Activated naive CD8-positive, alpha-beta T cell treated with anti-CD3 and anti-CD28 coated beads, Interleukin-2, amount 50 U/mL, for 24 hours (primary cell): ENCODE measurements around the gene SPI1.

ENCODE experiments used
- ATAC-seq: fragments of 150-1000 bp; cut with Tn5 transposase; one replicate; pipeline ENCODE4 v1.10.0; 2021
- DNase-seq: peaks from one replicate; pipeline ENCODE4 v3.0.0; 2021
- H3K27ac Mint-ChIP-seq: one replicate; pipeline ENCODE4 v1.8.0; 2021; ENCODE audit warnings: mild to moderate bottlenecking, mixed read lengths
- H3K27me3 Mint-ChIP-seq: one replicate; pipeline ENCODE4 v1.8.0; 2021; ENCODE audit warnings: mixed read lengths
- H3K36me3 Mint-ChIP-seq: one replicate; pipeline ENCODE4 v1.8.0; 2021; ENCODE audit warnings: low read depth, mixed read lengths
- H3K4me1 Mint-ChIP-seq: one replicate; pipeline ENCODE4 v1.8.0; 2021; ENCODE audit warnings: mixed read lengths
- H3K4me3 Mint-ChIP-seq: one replicate; pipeline ENCODE4 v1.8.0; 2021; ENCODE audit warnings: mild to moderate bottlenecking, moderate library complexity, mixed read lengths
- H3K9me3 Mint-ChIP-seq: one replicate; pipeline ENCODE4 v1.8.0; 2021; ENCODE audit warnings: mixed read lengths

The SPI1 gene

GRCh38 chr11:47360341-47360740, 18.0 kb downstream of the SPI1 start:
- no peaks in the 10 kb centered on the region for H3K36me3 Mint-ChIP-seq
- H3K27me3 Mint-ChIP-seq: no peaks in the 10 kb centered on the region
- H3K4me1 Mint-ChIP-seq: peaks cover 18% of the 10 kb centered on the region
- H3K4me3 Mint-ChIP-seq: no peak overlapping the region
- no peak for DNase-seq
- no peak for ATAC-seq
- H3K9me3 Mint-ChIP-seq: no peaks in the 10 kb centered on the region
- H3K27ac Mint-ChIP-seq: no peak overlapping the region

- Mint-ChIP-seq H3K4me3 (no peak overlapping the region), H3K9me3 (no peaks in the 10 kb centered on the region), H3K4me1 (peaks cover 18% of the 10 kb centered on the region), H3K36me3 (no peaks in the 10 kb centered on the region), H3K27me3 (no peaks in the 10 kb centered on the region), H3K27ac (no peak overlapping the region)
- ATAC-seq (peak; percentile 18), DNase-seq (peak; percentile 9)
Observed at GRCh38 chr11:47359586-47359985, 18.8 kb downstream of the SPI1 start.

- Mint-ChIP-seq H3K27me3 (no peaks in the 10 kb centered on the region), H3K27ac (no peak overlapping the region), H3K36me3 (no peaks in the 10 kb centered on the region), H3K4me3 (no peak overlapping the region), H3K9me3 (no peaks in the 10 kb centered on the region), H3K4me1 (peaks cover 18% of the 10 kb centered on the region)
- DNase-seq (no peak), ATAC-seq (no peak)
Observed at GRCh38 chr11:47359162-47359561, 19.2 kb downstream of the SPI1 start.

GRCh38 chr11:47358731-47359051, 19.7 kb downstream of the SPI1 start:
- no peak for ATAC-seq

GRCh38 chr11:47357985-47358730, 20.2 kb downstream of the SPI1 start:
- DNase-seq (no peak), ATAC-seq (no peak)
- Mint-ChIP-seq H3K4me1 (peaks cover 18% of the 10 kb centered on the region), H3K36me3 (no peaks in the 10 kb centered on the region), H3K27me3 (no peaks in the 10 kb centered on the region), H3K27ac (no peak overlapping the region), H3K4me3 (no peak overlapping the region), H3K9me3 (no peaks in the 10 kb centered on the region)

More at GRCh38 chr11:47358731-47359051, 19.7 kb downstream of the SPI1 start:
- Mint-ChIP-seq H3K4me1 (peaks cover 18% of the 10 kb centered on the region), H3K36me3 (no peaks in the 10 kb centered on the region), H3K4me3 (no peak overlapping the region), H3K27ac (no peak overlapping the region), H3K27me3 (no peaks in the 10 kb centered on the region), H3K9me3 (no peaks in the 10 kb centered on the region)
- no peak for DNase-seq

- no peak overlapping the region for H3K4me3 Mint-ChIP-seq
- H3K36me3 Mint-ChIP-seq: no peaks in the 10 kb centered on the region
Observed at GRCh38 chr11:47356998-47357329, 21.4 kb downstream of the SPI1 start.

DNA sequence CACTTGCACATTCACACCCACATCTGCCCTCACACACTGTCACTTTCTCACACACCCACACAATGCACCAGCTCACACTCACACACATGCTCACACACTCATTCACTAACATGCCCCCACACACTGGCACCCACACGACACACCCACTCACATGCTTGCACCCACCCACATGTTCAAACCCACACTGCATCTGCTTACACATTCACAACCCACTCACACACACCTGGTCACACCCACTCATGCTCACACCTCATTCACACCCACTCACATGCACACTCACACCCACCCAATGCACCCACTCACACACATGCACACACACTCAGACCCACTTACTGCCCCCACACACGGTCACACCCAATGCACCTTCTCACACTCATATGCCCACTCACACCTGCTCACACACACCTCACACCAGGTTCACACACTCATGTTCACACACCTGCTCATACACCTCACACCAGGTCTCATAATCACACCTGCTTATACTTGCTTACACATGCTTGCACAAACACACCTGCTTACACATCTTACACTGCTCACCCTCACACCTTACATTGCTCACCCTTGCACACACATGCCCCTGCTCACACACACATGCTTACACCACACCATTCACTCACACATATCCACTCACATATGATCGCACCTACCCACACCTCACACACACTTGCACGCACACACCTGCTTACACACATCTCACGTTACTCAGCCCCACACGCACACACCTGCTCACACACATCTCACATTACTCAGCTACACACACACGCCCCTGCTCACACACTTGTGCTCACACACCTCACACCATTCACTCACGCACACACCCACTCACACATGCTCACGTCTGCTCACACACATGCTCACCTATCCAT, 22.0 kb downstream of the SPI1 start:
- H3K27ac Mint-ChIP-seq: no peak overlapping the region
- H3K27me3 Mint-ChIP-seq: no peaks in the 10 kb centered on the region
- H3K9me3 Mint-ChIP-seq: no peaks in the 10 kb centered on the region
- H3K4me1 Mint-ChIP-seq: peaks cover 16% of the 10 kb centered on the region
- DNase-seq (no peak), ATAC-seq (no peak)
- no peaks in the 10 kb centered on the region for H3K36me3 Mint-ChIP-seq
- no peak overlapping the region for H3K4me3 Mint-ChIP-seq

More at GRCh38 chr11:47356998-47357329, 21.4 kb downstream of the SPI1 start:
- H3K27ac Mint-ChIP-seq: no peak overlapping the region
- H3K27me3 Mint-ChIP-seq: no peaks in the 10 kb centered on the region
- ATAC-seq (no peak), DNase-seq (no peak)
- H3K9me3 Mint-ChIP-seq: no peaks in the 10 kb centered on the region
- peaks cover 18% of the 10 kb centered on the region for H3K4me1 Mint-ChIP-seq

DNA sequence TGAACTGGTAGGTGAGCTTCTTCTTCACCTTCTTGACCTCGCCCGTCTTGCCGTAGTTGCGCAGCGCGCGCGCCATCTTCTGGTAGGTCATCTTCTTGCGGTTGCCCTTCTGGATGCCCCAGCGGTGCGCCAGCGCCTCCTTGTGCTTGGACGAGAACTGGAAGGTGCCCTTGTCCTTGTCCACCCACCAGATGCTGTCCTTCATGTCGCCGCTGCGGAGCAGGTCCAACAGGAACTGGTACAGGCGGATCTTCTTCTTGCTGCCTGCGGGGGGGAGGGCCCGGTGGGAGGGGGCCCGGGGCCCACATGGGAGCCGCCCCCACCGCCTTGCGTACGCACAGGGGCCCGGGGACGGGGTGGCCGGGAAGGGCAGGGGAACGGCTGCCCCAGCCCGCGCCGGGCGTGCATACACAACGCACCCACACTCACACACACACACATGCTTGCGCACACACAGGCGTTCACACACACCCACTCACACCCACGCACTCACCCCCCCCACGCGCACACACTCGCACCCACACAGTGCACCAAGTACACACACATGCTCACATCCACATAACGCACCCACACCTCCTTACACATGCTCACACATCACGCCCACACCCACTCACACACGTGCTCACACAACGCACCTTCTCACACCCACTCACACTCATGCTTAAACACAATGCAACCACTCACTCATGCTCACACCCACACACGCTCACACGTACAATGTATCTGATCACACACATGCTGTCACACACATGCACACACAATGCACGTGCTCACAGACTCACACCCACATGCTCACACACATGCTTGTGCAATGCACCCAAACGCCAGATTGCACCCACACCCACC, 22.8 kb downstream of the SPI1 start:
- Mint-ChIP-seq H3K4me1 (peaks cover 13% of the 10 kb centered on the region), H3K36me3 (no peaks in the 10 kb centered on the region), H3K4me3 (no peak overlapping the region), H3K27me3 (no peaks in the 10 kb centered on the region), H3K27ac (no peak overlapping the region), H3K9me3 (no peaks in the 10 kb centered on the region)
- DNase-seq: peak; percentile 64
- ATAC-seq: no peak

GRCh38 chr11:47354913-47355282, 23.4 kb downstream of the SPI1 start:
- DNase-seq: no peak

DNA sequence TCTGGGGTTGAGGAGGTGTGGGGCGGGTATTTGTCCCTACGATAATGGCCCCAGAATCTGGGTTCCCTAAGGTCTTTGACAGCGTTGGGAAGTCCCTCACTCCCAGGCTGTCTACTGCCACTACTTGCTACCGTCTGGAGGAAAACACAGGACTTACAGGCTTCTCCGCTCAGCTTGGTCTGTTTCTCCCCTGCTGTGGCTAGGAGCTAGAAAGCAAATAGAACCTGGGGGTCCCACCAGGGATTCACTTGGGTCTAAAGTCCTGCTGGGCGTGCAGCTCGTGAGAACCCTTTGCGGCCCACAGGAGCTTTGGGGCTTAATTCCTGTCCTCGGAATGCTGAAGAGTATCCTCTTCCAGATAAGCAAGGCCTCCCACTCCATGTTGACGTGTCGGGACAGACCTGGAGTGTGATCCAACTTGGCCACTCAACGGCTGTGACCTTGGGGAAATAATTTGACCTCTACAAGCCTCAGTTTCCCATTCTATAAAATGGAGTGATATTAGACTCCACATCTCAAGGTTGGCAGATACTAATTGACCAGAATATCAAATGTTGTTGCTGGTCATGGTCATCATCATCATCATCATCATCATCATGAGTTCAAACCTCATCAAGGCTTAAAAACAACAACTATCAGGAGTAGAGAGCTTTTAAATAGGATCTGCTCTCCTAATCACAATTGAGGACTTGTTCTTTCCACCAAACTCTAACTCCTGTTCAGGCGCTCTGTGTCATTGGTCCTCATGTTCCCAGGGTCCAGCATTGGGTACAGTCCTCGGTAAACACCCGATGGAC, 24.2 kb downstream of the SPI1 start:
- DNase-seq: no peak
- no peak overlapping the region for H3K4me3 Mint-ChIP-seq
- H3K27me3 Mint-ChIP-seq: no peaks in the 10 kb centered on the region
- peaks cover 1% of the 10 kb centered on the region for H3K4me1 Mint-ChIP-seq
- no peak for ATAC-seq
- H3K27ac Mint-ChIP-seq: no peak overlapping the region
- H3K9me3 Mint-ChIP-seq: no peaks in the 10 kb centered on the region
- no peaks in the 10 kb centered on the region for H3K36me3 Mint-ChIP-seq

More at GRCh38 chr11:47354913-47355282, 23.4 kb downstream of the SPI1 start:
- H3K4me1 Mint-ChIP-seq: peaks cover 8% of the 10 kb centered on the region
- H3K27me3 Mint-ChIP-seq: no peaks in the 10 kb centered on the region
- H3K36me3 Mint-ChIP-seq: no peaks in the 10 kb centered on the region
- no peaks in the 10 kb centered on the region for H3K9me3 Mint-ChIP-seq
- no peak overlapping the region for H3K4me3 Mint-ChIP-seq
- no peak for ATAC-seq
- no peak overlapping the region for H3K27ac Mint-ChIP-seq

- DNase-seq (no peak), ATAC-seq (no peak)
- Mint-ChIP-seq H3K4me3 (no peak within 1 kb of the TSS), H3K27ac (no peak within 1 kb of the TSS), H3K4me1 (no peaks in the 10 kb centered on the region), H3K9me3 (no peaks in the 10 kb centered on the region), H3K36me3 (no peaks in the 10 kb centered on the region), H3K27me3 (no peaks in the 10 kb centered on the region)
Observed at GRCh38 chr11:47352556-47352955, 25.8 kb downstream of the SPI1 start, which contains the start of gene MYBPC3. MYBPC3 (minus strand) TSS chr11:47352702; CDS start chr11:47352647, 55 bp downstream.

DNA sequence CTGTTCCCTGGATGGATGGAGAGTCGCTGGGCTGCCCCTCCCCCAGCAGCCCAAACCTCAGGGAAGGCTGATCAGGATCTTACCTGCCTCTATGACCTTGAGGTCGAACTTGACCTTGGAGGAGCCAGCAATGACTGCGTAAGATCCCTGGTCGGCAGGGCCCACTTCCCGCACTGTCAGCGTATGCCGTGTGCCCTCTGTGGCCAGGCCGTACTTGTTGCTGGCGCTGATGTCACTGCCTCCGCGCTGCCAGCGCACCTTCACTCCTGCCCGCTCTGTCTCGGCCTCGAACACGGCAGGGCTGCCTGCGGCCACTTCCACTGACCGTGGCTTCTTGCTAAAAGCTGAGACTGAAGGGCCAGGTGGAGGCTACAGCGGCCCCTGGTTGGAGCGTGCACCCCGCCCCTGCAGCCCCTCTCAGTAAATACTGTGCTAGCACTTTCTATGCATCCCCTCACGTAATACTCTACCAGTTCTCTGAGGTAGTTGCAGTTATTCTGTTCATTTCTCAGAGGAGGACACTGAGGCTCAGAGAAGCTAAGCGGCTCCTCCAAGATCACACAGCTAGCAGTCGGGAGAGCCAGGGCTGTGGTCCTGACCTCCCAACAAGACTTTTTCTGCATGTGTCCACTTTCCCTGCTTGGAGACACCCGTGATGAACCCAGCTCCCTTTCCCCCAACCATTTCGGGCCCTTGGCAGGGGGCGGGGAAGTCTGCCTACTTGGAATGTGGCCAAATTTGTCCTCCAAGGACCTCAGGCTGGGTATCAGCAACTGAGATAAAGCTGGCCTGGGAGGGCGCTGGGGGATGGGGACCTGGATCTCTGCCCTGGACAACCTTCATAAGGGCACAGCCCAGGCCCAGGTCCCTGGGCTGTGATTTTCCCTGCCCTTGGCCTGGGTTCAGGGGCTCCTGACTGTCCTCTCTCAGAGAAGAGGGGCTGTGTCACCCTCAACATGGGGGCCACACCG, 26.9 kb downstream of the SPI1 start:
- DNase-seq (no peak), ATAC-seq (no peak)
- H3K27me3 Mint-ChIP-seq: no peaks in the 10 kb centered on the region
- no peak overlapping the region for H3K27ac Mint-ChIP-seq
- no peak overlapping the region for H3K4me3 Mint-ChIP-seq
- no peaks in the 10 kb centered on the region for H3K4me1 Mint-ChIP-seq
- H3K36me3 Mint-ChIP-seq: no peaks in the 10 kb centered on the region
- no peaks in the 10 kb centered on the region for H3K9me3 Mint-ChIP-seq

- ATAC-seq: no peak
- no peak overlapping the region for H3K27ac Mint-ChIP-seq
Observed at GRCh38 chr11:47350315-47350714, 28.0 kb downstream of the SPI1 start.

More at GRCh38 chr11:47350315-47350714, 28.0 kb downstream of the SPI1 start:
- no peak for DNase-seq
- Mint-ChIP-seq H3K27me3 (no peaks in the 10 kb centered on the region), H3K36me3 (no peaks in the 10 kb centered on the region), H3K4me1 (no peaks in the 10 kb centered on the region), H3K4me3 (no peak overlapping the region), H3K9me3 (no peaks in the 10 kb centered on the region)
